VCaP (cell line): ENCODE measurements around the gene THRB.

Experiments
- H3K27ac ChIP-seq: fragments of 450-650 bp; 2 replicates; pipeline ENCODE4 v1.5.1; 2017
- TF ChIP-seq, protein P1 (sequence below): fragments of 450-650 bp; conservative IDR thresholded peaks from 2 replicates; pipeline ENCODE4 v1.5.1; 2017; ENCODE audit warnings: mild to moderate bottlenecking, moderate library complexity

THRB gene

DNA sequence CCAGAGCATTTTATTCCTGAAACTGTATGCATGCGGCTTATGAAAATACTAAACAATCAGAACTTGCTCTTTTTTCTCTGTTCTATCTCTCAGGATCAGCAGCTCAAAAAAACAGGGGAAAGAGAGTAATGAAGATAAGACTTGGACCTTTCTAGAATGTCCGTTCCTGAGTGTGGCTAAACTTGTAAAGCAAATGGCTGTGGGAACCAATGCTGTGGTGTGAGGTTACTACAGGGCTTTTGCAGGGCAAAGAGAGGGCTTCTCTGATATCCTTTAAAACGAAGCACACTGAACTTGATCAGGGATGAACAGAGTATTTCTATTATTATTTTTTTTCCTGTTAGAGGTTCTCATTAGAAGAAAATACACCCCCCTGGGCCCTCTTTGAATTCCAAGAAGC lies 223.4 kb downstream of the THRB start:
- TF ChIP-seq, protein P1, sequence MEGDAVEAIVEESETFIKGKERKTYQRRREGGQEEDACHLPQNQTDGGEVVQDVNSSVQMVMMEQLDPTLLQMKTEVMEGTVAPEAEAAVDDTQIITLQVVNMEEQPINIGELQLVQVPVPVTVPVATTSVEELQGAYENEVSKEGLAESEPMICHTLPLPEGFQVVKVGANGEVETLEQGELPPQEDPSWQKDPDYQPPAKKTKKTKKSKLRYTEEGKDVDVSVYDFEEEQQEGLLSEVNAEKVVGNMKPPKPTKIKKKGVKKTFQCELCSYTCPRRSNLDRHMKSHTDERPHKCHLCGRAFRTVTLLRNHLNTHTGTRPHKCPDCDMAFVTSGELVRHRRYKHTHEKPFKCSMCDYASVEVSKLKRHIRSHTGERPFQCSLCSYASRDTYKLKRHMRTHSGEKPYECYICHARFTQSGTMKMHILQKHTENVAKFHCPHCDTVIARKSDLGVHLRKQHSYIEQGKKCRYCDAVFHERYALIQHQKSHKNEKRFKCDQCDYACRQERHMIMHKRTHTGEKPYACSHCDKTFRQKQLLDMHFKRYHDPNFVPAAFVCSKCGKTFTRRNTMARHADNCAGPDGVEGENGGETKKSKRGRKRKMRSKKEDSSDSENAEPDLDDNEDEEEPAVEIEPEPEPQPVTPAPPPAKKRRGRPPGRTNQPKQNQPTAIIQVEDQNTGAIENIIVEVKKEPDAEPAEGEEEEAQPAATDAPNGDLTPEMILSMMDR = no peak
- H3K27ac ChIP-seq = no peak overlapping the region

DNA sequence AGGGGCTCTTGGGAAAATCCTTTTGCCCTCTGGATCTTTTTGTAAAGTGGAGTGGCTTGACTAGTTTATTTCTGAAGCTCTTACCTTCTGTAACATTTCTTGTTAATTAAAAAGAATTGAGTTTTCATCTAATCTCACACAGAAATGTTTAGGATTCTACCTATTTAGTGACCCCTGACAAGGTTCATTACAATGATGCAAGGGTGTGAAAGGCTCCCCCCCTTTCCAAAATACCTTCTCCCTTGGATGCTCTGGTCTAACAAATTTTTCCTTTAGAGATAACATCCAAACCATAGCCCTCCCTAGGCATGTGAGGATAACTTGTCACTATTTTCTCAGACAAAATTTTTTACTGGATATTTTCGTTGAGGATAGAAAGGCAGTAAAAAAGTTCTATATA lies 223.9 kb downstream of the THRB start:
- no peak overlapping the region for H3K27ac ChIP-seq
- TF ChIP-seq, protein P1 = no peak

DNA sequence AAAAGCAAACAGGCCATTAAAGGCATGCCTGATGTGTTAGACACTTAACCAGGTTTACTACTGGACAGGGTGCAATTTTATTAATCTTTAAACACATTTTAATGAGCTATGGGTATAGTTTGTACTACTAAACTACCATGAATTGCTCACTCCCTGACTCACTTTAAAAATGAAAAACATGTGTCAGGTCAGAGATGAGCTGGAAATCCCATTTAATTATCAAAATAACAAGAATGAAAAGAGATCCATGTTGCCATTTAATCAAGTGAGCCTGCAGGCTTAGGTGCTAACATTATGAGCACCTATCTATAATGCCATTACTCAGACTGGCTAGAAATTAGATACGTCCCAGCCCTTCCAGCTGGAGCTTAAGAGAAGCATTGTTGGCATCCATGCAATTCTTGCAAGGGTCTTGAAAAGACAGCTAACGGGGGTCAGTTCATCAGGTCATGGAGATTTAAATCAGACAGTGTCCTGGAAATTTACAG lies 224.4 kb downstream of the THRB start:
- no peak overlapping the region for H3K27ac ChIP-seq
- TF ChIP-seq, protein P1 = no peak

DNA sequence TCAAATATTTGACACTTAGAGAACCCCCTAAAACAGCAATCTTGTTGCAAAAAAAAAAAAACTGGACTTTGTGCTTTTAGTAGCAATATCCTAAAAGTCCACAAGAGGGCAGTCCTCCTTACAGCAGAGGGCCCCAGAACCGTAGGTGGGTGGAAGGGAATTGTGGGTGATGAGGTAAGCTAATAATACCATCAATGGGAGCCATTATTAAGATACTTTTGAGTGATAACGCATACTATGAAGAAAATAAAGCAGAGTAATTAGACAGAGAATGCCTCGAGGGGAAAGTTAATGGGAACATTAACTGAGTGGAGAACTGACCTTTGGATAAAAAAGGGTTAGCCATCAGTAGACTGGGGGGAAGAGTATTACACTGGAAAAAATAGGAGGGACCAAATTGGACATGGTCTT lies 229.9 kb downstream of the THRB start:
- no peak overlapping the region for H3K27ac ChIP-seq
- TF ChIP-seq, protein P1 = peak; percentile 93

DNA sequence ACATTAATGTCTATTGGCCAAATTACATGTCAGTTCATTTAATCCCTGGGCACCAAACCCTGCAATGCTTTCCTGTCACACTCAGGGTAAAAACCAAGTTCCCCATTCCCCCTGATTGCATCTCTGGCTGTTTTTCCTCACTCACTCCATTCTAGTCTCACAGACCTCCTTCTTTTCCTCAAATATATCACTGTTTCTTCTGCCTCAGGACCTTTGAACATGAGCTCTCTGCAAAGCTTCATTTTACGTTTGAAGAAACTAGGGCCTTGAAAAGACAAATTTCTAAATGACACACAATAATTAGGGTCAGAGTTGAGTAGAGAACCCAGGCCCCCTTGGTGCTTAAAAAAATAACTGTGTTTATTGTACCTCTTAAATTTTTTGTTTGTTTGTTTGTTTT lies 230.6 kb downstream of the THRB start:
- TF ChIP-seq, protein P1 = no peak
- no peak overlapping the region for H3K27ac ChIP-seq

DNA sequence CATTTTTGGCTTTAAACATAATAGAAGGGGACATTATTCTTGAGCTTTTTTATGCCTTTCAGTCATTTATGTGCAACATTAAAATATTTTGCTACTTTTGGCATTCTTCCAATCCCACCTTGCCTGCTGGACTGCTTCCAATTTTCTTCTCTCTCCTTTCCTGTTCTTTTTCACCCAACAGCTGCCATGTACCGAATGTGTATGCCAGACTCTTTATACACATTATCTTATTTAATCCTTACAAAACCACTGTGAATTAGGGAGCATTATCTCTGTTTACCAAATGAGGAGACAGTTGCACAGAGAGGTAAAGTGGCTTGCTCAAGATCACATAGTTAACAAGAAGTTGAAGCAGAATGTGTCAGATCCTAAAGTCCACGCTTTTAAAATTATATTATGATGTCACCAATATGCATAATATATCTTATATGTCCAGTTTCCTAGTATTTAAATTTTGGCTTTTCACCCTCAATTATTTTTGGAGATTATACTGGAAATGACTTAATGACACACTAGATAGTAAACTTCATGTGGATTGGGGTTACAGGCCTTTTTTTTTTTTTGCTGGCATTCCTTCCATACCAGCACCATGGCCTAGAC lies 231.5 kb downstream of the THRB start:
- no peak overlapping the region for H3K27ac ChIP-seq
- TF ChIP-seq, protein P1 = no peak

DNA sequence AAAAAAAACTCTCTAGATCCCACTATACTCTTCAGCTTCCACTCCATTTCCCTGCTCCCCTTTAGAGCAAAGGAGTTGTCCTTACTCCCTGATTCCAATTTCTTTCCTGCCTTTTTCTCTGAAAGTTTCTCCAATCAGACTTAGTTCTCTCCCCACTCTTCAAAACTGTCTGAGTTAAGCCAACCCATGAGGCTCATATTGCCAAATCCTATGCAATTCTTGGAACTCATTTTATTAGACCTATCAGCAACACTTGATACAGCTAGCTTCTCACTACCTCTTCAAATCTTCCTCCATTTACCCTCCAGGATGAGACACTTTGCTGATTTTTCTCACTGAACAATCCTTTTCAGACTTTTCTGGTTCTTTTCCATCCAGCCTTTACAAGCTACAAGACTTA lies 233.1 kb downstream of the THRB start:
- H3K27ac ChIP-seq = no peak overlapping the region
- TF ChIP-seq, protein P1 = no peak
